Rectal smooth muscle tissue (tissue), 1 donor: Measurements from ENCODE around the gene HDHD5.

Experiments
- H3K27ac ChIP-seq: one replicate; pipeline ENCODE4 v1.7.0; 2013; ENCODE audit warnings: low read depth, low read length, inconsistent platforms
- H3K27me3 ChIP-seq: one replicate; pipeline ENCODE4 v1.7.0; 2013; ENCODE audit warnings: low read length; ENCODE audit not compliant: control insufficient read depth, insufficient read depth
- H3K36me3 ChIP-seq: one replicate; pipeline ENCODE4 v1.7.0; 2013; ENCODE audit warnings: low read length; ENCODE audit not compliant: control insufficient read depth, insufficient read depth
- H3K4me1 ChIP-seq: one replicate; pipeline ENCODE4 v1.7.0; 2013; ENCODE audit warnings: low read length; ENCODE audit not compliant: control insufficient read depth, insufficient read depth
- H3K4me3 ChIP-seq: one replicate; pipeline ENCODE4 v1.7.0; 2013; ENCODE audit warnings: low read length
- H3K9ac ChIP-seq: one replicate; pipeline ENCODE4 v1.7.0; 2013; ENCODE audit warnings: low read length

Gene HDHD5

DNA sequence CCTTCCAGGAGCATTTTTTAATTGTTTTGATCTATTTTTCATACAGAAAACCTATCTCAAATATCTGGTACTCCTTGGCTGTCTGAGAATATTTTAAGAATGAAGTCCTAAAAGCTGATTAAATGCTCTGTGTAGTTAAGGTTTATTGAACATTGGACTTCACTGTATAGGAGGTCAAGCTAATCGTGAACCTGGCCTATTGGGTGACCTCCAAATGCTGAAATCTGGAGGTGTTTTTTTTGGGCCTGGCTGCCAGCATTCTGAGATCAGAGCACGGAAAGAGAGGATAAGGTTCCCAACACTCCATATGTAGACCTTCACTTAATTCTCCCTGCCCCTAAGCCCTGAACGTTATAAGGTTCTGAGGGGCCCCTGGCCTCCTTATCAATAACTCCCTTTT, 66.0 kb downstream of the HDHD5 start:
- H3K27me3 ChIP-seq: no peaks in the 10 kb centered on the region
- no peak overlapping the region for H3K4me3 ChIP-seq
- H3K9ac ChIP-seq: no peak overlapping the region
- no peaks in the 10 kb centered on the region for H3K36me3 ChIP-seq
- H3K27ac ChIP-seq: no peak overlapping the region
- no peaks in the 10 kb centered on the region for H3K4me1 ChIP-seq

- Histone ChIP-seq H3K27me3 (no peaks in the 10 kb centered on the region), H3K27ac (no peak overlapping the region), H3K36me3 (no peaks in the 10 kb centered on the region), H3K4me3 (no peak overlapping the region), H3K9ac (no peak overlapping the region), H3K4me1 (no peaks in the 10 kb centered on the region)
Measured at GRCh38 chr22:17091851-17092250, 67.2 kb downstream of the HDHD5 start.

- Histone ChIP-seq H3K4me1 (no peaks in the 10 kb centered on the region), H3K9ac (no peak overlapping the region), H3K4me3 (no peak overlapping the region), H3K36me3 (no peaks in the 10 kb centered on the region), H3K27me3 (no peaks in the 10 kb centered on the region), H3K27ac (no peak overlapping the region)
Measured at GRCh38 chr22:17090550-17090949, 68.5 kb downstream of the HDHD5 start.
